Mucosa of gallbladder (tissue), 1 donor: ENCODE results near the gene MAN1B1. TPM values are rescaled to one million over a fixed set of nuclear protein-coding genes. Genes with fewer than 3 reads are reported as not detected.

Source experiments
- DNase-seq: peaks from one replicate; pipeline ENCODE4 v3.0.0-alpha.2; 2020; ENCODE audit warnings: low spot score
- total RNA-seq: library from RNA; stranded (reverse); gene quantifications from one replicate; pipeline ENCODE4 v1.2.1, GENCODE V29; 2021
- donor health status: DM: no; HTN: no; CAD: no.

MAN1B1 gene
- total RNA-seq, 1 donor from 2014 or later, result 59.8 TPM

DNA sequence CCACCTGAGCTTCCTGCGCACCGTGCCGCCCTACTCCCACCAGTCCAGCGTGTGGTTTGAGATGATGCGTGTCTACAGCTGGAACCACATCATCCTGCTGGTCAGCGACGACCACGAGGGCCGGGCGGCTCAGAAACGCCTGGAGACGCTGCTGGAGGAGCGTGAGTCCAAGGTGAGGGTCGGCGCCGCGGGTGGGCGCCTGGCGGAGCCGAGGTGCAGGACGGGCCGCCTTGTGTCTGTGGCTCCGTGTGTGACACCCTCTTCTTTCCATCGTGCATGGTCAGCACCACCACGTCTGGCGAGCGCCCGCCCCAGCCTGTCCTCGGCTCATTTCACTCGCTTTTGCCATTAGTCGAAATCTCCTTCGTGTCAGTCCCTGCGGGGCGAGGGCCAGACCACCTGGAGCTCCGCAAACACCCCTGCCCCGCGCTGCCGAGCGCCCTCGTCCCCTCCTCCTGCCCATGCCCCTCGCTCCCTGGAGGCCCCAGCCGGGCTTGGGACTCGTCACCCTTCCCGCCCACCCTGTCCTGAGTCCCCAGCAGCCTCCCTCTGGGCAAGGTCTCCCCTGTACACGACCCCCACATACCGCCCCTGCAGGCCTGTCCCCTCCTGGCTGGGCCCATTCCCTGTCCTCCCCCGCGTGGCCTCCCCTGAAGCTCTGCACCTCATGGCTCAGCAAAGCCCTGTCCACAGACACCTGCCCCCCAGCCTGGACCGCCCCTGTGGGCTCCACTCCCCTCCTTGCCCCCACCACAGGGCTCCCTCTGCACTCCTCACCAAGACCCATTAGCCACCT is 59.1 kb downstream of the MAN1B1 start:
- no peak for DNase-seq

DNA sequence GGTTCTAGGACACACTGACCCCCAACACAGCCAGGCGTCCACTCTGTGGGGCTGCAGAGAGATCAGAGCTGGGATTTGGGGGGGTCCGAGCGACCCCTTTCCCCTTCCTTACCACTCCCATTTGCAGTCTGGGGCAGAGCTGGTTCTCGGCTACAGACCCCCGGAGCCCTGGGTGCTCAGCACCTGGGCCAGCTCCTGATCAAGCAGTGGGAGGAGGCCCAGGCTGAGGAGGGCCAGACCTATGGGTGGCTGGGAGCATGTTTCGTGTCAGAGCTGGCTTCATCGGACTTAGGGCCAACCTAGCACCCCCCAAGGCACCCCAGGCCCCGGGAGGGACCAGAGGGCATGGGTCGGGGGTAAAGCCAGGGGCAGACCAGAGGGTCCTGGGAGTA is 59.7 kb downstream of the MAN1B1 start:
- no peak for DNase-seq

DNA sequence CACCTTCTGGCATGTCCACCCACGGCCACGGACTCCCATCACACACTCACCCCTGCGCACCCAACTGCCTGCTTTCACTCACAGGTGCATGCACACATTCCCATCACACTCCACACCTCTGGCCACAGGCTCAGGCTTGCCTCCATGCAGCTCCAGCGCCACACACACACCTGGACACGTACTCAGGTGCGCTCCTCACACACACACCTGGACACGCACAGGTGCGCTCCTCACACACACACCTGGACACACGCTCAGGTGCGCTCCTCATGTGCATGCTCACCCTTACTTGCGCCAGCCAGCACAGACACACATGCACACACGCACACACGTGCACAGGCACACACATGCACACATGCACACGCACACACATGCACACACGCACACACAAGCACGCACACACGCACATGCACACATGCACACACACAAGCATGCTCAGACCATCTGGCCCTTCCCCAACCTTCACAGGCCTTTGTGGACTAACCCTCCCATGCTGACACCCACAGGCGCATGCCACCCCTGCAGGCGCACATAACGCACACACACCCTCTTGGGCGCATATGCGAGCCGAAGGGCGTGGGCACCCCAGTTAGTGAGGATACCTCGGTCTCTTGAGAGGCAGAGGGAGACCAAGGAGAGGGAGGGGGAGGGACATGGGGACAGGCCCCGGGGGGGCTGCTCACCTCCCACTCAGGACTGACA is 60.5 kb downstream of the MAN1B1 start:
- no peak for DNase-seq

DNA sequence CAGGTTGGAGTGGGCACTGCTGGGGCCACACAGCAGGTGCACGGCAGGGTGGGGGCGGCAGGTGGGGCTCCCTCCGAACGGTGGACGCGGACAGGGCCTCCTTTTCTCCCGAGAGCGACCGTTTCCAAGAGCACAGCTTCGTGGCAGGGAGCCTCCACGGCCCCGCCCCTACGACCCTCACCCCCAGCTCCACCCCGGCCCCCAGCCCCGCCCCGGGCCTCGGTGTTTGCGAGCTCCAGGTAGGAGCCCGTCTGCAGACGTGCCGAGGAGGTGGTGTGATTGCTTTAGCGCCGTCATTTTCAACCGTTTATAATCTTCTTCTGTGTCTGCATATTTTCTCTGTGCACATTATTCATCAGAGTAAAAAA is 61.0 kb downstream of the MAN1B1 start:
- no peak for DNase-seq

DNA sequence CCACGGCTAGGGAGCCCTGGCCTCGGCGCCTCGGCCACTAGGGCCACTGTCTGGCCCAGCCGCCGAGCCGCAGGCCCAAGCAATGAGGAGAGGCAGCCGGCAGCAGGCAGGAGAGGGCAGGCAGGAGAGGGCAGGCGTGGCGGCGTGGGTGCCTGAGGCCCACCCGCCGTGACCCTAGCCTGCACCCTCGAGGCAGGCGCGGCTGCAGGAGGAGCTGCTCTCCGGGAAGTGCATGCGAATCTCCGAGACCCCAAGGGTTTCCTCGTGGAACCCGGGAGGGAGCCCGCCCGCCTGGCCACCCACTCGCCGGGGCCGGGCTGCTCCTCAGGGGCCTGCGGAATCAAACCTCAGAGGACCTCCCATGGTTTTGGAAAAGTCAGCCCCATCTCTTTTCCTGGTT is 61.5 kb downstream of the MAN1B1 start:
- DNase-seq, result no peak

DNA sequence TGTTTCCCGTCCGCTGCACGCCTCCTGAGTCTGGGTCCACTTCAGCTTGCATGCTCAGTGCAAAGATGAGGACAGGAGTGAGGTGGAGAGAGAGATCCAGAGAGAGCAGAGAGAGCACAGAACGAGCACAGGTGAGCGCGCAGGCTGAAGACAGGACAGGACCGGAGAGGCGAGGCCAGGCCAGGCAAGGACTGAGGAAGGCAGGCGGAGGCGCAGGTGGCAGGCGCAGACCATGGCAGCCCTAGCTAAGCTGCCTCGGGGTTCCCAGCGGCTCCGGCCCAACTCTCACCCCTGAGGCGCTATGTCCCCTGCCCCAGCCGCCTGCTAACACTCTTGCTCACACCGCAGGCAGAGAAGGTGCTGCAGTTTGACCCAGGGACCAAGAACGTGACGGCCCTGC is 61.9 kb downstream of the MAN1B1 start:
- DNase-seq, result no peak

DNA sequence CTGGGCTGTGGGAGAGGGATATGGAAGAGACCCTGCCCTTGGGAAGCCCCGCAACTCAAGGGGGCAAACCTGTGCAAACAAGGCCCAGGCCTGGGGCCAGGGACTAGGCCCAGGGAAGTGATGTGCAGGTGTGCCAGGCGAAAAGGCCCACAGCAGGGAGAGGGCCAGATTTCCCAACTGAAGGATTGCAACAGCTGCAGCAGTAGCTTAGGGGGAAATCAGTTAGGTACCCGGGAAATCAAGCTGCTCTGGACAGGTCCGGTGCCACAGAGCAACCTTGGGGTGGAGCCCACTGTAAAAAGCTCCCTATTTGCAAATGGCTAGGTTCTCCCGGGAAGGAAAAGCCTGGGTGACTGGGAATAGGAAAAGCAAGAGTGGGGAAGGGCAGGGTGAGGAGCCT is 62.6 kb downstream of the MAN1B1 start:
- no peak for DNase-seq

DNA sequence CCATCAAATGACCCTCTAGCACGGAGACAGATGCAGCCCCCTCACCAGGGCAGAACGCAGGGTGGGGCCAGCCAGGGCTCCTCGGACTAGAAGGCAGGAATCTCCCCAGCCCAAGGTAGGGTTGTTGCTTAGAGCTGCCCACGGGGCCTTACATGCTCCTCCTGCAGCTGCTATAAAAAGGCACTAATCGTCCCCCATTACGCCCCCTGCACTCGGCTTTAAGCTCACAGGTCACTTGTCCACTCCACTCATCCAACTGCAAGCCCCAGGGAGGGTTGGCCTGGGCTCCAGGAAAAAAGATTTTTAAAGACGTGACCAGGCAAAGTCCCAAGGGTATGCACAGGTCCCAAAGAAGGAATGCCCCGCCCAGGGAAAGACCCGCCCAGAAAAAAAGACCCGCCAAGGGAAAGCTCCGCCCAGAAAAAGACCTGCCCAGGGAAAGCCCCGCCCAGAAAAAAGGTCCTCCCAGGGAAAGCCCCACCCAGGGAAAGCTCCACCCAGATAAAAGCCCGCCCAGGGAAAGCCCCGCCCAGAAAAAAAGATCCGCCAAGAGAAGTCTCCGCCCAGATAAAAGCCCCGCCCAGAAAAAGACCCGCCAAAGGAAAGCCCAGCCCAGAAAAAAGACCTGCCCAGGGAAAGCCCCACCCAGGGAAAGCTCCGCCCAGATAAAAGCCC is 63.3 kb downstream of the MAN1B1 start:
- no peak for DNase-seq

DNA sequence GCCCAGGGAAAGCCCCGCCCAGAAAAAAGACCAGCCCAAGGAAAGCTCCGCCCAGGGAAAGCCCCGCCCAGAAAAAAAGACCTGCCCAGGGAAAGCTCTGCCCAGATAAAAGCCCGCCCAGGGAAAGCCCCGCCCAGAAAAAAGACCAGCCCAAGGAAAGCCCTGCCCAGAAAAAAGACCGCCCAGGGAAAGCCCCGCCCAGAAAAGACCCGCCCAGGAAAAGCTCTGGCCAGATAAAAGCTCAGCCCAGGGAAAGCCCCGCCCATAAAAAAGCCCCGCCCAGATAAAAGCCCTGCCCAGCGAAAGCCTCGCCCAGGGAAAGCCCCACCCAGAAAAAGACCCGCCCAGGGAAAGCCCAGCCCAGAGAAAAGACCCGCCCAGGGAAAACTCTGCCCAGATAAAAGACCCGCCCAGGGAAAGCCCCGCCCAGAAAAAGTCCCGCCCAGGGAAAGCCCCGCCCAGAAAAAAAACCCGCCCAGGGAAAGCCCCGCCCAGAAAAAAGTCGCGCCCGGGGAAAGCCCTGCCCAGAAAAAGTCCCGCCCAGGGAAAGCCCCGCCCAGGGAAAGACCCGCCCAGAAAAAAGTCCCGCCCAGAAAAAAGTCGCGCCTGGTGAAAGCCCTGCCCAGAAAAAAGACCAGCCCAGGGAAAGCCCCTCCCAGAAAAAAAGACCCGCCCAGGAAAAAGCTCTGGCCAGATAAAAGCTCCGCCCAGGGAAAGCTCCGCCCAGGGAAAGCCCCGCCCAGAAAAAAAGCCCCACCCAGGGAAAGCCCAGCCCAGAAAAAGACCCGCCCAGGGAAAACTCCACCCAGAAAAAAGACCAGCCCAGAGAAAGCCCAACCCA is 64.1 kb downstream of the MAN1B1 start:
- peak; percentile 14 for DNase-seq

DNA sequence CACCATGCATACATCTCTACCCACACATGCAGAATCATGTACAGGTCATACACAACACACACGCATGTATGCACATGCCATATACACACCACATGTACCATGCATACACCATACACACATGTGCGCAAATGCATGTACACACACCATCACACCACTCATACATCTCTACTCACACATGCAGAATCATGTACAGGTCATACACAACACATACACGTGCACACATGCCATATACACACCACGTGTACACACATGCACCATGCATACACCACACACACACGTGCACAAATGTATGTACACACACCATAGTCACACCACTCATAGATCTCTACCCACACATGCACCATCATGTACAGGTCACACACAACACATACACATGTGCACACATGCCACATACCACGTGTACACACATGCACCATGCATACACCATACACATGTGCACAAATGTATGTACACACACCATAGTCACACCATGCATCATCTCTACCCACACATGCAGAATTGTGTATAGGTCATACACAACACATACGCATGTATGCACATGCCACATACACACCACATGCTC is 66.1 kb downstream of the MAN1B1 start:
- DNase-seq, result no peak

DNA sequence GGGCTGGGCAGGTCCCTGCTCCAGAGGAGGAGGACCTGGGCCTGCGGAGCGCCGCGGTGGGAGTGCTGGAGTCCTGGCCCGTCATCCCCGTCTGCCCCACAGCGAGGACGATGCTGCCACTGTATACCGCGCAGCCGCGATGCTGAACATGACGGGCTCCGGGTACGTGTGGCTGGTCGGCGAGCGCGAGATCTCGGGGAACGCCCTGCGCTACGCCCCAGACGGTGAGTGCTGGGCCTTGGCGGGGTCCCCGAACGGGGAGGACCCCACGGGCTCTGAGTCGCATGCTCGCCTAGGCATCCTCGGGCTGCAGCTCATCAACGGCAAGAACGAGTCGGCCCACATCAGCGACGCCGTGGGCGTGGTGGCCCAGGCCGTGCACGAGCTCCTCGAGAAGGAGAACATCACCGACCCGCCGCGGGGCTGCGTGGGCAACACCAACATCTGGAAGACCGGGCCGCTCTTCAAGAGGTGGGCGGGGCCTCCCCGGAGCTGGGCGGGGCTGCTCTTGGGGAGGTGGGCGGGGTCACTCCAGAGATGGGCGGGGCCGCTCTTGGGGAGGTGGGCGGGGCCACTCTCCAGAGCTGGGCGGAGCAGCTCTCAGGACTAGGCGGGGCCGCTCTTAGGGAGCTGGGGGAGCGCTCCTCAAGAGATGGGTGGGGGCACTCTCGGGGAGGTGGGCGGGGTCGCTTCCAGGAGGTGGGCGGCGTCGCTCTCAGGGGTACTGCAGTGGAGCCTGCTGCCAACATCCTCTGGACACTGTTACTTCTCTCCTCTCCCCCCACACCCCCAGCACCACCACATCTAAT is 70.0 kb downstream of the MAN1B1 start:
- DNase-seq, result no peak

DNA sequence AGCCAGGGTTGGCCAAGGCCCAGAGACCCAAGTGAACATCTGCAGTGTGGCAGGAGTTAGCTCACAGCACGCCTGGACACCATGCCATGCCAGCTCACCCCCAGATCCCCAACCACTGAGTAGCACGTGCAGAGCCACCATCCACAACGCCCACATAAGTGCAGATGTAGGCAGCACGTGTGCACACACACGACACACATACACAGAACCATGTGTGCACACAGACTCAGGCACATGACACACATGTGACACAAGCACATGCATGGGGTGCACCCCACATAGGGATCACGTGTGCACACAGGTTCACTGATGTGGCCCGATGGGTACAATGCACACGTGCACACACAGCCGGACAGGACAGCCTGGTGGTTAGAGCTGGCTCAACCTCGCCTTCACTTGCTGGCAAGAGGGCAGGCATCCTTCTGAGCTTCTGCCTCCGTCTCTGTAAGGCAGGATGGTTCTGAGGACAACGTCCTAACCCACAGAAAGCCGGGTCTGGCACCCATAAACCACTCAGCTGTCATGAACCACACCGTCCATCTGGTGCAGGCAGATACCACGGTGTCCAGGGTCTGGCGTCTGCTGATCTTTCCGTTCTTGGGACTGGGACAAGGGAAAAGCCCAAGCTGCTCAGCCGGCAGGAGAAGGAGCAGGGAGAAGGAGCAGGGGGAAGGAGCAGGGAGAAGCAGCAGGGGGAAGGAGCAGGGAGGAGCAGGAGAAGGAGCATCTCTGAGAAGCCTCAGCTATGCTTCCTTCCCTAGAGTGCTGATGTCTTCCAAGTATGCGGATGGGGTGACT is 71.0 kb downstream of the MAN1B1 start:
- no peak for DNase-seq

DNA sequence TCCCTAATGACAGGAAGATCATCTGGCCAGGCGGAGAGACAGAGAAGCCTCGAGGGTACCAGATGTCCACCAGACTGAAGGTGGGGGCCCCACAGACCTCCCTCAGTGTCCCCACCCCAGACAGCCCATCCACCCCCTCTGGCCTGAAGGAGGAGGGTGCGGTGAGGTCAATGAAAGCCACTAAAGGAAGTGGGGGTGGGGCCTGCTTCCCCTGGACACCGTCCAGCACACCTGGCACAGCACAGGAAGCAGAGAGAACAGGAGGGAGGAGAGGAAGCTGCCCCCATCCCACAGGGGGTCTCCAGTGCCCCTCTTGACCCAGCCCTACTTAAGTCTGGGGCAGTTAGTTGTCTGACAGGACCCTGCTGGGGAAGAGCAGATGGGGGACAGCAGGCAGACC is 71.8 kb downstream of the MAN1B1 start:
- DNase-seq, result no peak

Other genes with a start within 250 kb of the MAN1B1 start
- gene AJM1, start 244.5 kb upstream of the MAN1B1 start, total RNA-seq, result 19.4 TPM
- 150 TPM for gene PHPT1, start 237.6 kb upstream of the MAN1B1 start, total RNA-seq
- 38.6 TPM for gene MAMDC4, start 234.6 kb upstream of the MAN1B1 start, total RNA-seq
- gene EDF1, start 220.7 kb upstream of the MAN1B1 start, total RNA-seq, result 342 TPM
- 19.6 TPM for gene TRAF2, start 200.5 kb upstream of the MAN1B1 start, total RNA-seq
- 144 TPM for gene FBXW5, start 142.2 kb upstream of the MAN1B1 start, total RNA-seq
- gene C8G, start 141.7 kb upstream of the MAN1B1 start, total RNA-seq, result 110 TPM
- 10.0 TPM for gene LCN12, start 134.7 kb upstream of the MAN1B1 start, total RNA-seq
- gene PTGDS, start 109.5 kb upstream of the MAN1B1 start, total RNA-seq, result 481 TPM
- 0.92 TPM for gene LCNL1, start 104.0 kb upstream of the MAN1B1 start, total RNA-seq
- 51.2 TPM for gene PAXX, start 94.6 kb upstream of the MAN1B1 start, total RNA-seq
- gene CLIC3, start 90.4 kb upstream of the MAN1B1 start, total RNA-seq, result 2.2 TPM
- gene ABCA2, start 58.7 kb upstream of the MAN1B1 start, total RNA-seq, result 298 TPM
- gene FUT7, start 54.9 kb upstream of the MAN1B1 start, total RNA-seq, result 0.26 TPM
- gene NPDC1, start 40.8 kb upstream of the MAN1B1 start, total RNA-seq, result 376 TPM
- 41.1 TPM for gene ENTPD2, start 32.9 kb upstream of the MAN1B1 start, total RNA-seq
- gene SAPCD2, start 16.4 kb upstream of the MAN1B1 start, total RNA-seq, result 2.4 TPM
- gene UAP1L1, start 9.5 kb upstream of the MAN1B1 start, total RNA-seq, result 10.5 TPM
- gene DPP7, start 27.7 kb downstream of the MAN1B1 start, total RNA-seq, result 199 TPM
- gene GRIN1, start 52.2 kb downstream of the MAN1B1 start, total RNA-seq, result 0.83 TPM
- gene LRRC26, start 83.1 kb downstream of the MAN1B1 start, total RNA-seq, result 0.43 TPM
- gene TMEM210, start 85.1 kb downstream of the MAN1B1 start, total RNA-seq, result not detected
- 64.6 TPM for gene ANAPC2, start 101.6 kb downstream of the MAN1B1 start, total RNA-seq
- 65.7 TPM for gene SSNA1, start 101.7 kb downstream of the MAN1B1 start, total RNA-seq
- 74.4 TPM for gene TPRN, start 113.8 kb downstream of the MAN1B1 start, total RNA-seq
- gene TMEM203, start 118.7 kb downstream of the MAN1B1 start, total RNA-seq, result 37.6 TPM
- 29.5 TPM for gene NDOR1, start 118.7 kb downstream of the MAN1B1 start, total RNA-seq
- 16.8 TPM for gene RNF208, start 135.3 kb downstream of the MAN1B1 start, total RNA-seq
- gene CYSRT1, start 138.2 kb downstream of the MAN1B1 start, total RNA-seq, result 0.78 TPM
- 0.95 TPM for gene RNF224, start 140.5 kb downstream of the MAN1B1 start, total RNA-seq
- gene SLC34A3, start 143.9 kb downstream of the MAN1B1 start, total RNA-seq, result 0.49 TPM
- gene TUBB4B, start 154.3 kb downstream of the MAN1B1 start, total RNA-seq, result 296 TPM
- gene STPG3, start 164.3 kb downstream of the MAN1B1 start, total RNA-seq, result not detected
- 61.2 TPM for gene NELFB, start 168.3 kb downstream of the MAN1B1 start, total RNA-seq
- 61.6 TPM for gene TOR4A, start 190.7 kb downstream of the MAN1B1 start, total RNA-seq
- gene NRARP, start 215.3 kb downstream of the MAN1B1 start, total RNA-seq, result 124 TPM